Lower leg skin (tissue), 4 donors: ENCODE measurements around the gene FCHSD1. TPM values are rescaled to one million over a fixed set of nuclear protein-coding genes. Genes with fewer than 3 reads are reported as not detected.
"Not testable (repeated sequence)": the region's sequence is repeated elsewhere in the genome, so short reads cannot be mapped to it uniquely, and the experiment has no call there.

ENCODE experiments used
- DNase-seq, 2 donors: peaks; one replicate each; pipeline ENCODE4 v3.0.0-alpha.2; 2019; ENCODE audit warnings: low spot score in 2 of 2
- H3K4me3 ChIP-seq: fragments of 200-600 bp; sonication (generic); 2 replicates; pipeline ENCODE4 v1.5.1; 2017; ENCODE audit warnings: mild to moderate bottlenecking, low read depth; ENCODE audit not compliant: poor library complexity, severe bottlenecking
- POLR2A ChIP-seq, 2 donors: fragments of 450-650 bp; IDR thresholded peaks; one replicate each; pipeline ENCODE4 v1.6.1; 2016 to 2017; ENCODE audit warnings: antibody characterized with exemption in 2 of 2, mild to moderate bottlenecking in 1 of 2, moderate library complexity in 1 of 2
- WGBS, 2 donors: methylation state at CpG; one replicate each; pipeline ENCODE4 v1.1.5; 2018; 5-methylcytosine and 5-hydroxymethylcytosine counted together
- intact Hi-C: fragments of 100-400 bp; cut with DNase I; formaldehyde crosslinking; loops from one replicate; pipeline ENCODE4 v1.15.0; 2023; ENCODE audit warnings: low total_unique reads
- total RNA-seq, 4 donors: library from RNA; depleted of rRNA; stranded (reverse); fragments of >200 nt; gene quantifications; one replicate each; pipeline ENCODE4 v1.1.0, GENCODE V29; 2016
- TF ChIP-seq, protein P1 (sequence below), 3 donors: fragments of 450-650 bp; IDR thresholded peaks; one replicate each; pipeline ENCODE4 v1.5.1; 2016; ENCODE audit warnings: antibody characterized with exemption in 3 of 3, mild to moderate bottlenecking in 3 of 3, moderate library complexity in 2 of 3

FCHSD1 gene
- total RNA-seq, 4 donors from 2014 or later, result 72.1 to 136 (median 101) TPM

DNA sequence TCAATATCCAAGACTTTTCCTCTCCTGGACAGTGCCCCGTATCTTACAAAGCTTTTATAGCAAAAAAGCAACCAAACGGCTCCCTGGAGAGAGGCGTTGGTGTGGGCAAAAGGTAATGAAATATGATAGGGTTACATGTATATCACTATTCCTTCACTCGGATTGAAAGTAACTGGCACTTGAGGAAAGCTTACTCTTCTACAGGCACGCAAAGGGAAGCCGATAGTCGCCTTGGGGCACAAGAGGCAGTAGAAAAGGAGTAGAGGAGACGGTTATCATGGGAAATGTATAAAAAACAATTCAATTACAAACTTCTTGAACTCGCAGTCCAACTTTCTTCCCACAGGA lies 33.6 kb downstream of the FCHSD1 start:
- H3K4me3 ChIP-seq, result peak overlapping the region; percentile 82
- DNase-seq, result no peak
- intact Hi-C loops, result no loop called here
- WGBS, 2 donors, result 1 to 3% methylated on average over 9 of the region's 9 CpGs
- TF ChIP-seq, protein P1, sequence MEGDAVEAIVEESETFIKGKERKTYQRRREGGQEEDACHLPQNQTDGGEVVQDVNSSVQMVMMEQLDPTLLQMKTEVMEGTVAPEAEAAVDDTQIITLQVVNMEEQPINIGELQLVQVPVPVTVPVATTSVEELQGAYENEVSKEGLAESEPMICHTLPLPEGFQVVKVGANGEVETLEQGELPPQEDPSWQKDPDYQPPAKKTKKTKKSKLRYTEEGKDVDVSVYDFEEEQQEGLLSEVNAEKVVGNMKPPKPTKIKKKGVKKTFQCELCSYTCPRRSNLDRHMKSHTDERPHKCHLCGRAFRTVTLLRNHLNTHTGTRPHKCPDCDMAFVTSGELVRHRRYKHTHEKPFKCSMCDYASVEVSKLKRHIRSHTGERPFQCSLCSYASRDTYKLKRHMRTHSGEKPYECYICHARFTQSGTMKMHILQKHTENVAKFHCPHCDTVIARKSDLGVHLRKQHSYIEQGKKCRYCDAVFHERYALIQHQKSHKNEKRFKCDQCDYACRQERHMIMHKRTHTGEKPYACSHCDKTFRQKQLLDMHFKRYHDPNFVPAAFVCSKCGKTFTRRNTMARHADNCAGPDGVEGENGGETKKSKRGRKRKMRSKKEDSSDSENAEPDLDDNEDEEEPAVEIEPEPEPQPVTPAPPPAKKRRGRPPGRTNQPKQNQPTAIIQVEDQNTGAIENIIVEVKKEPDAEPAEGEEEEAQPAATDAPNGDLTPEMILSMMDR (IDR thresholded peaks at IDR 0.05), result no peak
- no peak for TF ChIP-seq POLR2A (IDR thresholded peaks at IDR 0.05)

DNA sequence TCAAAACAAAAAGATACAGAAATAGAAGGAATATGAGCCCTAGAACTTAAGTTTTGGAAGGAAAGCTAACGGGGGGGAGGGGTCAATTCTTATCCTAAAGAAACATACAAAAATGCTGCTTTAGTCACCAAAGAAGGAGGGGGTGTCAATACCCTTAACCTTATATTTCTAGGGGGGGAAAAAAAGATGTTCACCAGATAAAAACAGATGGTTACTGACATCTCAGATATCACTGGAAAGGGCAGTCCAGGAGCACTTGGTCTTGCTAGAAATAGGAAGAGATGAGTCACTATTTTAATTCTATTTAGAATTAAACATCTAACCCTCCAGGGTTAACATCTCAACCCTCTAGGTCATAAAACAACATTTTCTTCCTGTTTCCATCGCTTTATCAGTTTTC lies 34.1 kb downstream of the FCHSD1 start:
- WGBS, 2 donors, result 28 to 36% methylated on average over 2 of the region's 2 CpGs
- TF ChIP-seq, protein P1 (IDR thresholded peaks at IDR 0.05), result no peak
- TF ChIP-seq POLR2A (IDR thresholded peaks at IDR 0.05), result no peak
- H3K4me3 ChIP-seq, result peak overlapping the region; percentile 82
- intact Hi-C loops, result no loop called here
- no peak for DNase-seq

DNA sequence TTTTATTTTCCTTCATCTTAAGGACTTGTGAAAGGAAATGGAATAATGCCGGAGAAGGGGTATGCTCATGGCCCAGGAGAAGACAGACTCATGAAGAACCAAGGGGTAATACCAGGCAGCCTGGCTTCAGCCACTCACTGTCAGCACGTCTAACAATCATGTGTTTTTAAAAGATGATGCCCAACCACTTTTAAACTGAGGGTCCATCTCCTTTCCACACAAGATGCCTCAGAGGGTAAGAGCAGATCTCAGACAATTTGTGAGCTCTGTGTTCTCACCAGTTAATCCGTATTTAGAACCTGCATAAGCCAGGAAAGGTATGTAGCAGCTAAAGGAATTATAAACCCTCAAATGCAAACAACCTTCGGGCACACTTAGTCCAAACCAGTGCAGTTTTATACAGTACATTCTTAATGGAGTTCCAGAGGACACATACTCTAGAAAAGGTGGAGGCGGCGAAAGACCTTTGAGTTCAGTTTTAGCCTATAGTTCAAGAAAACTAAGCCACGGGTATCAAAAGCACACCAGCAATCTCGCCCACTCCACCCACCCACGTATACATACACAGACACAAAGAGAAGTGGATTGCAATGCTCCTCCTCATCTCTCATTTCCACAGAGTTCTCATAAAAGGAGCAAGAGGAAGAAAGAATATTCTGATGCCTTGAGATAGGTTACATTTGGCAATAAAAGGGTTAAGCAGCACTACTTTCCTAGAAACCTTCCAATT lies 35.1 kb downstream of the FCHSD1 start:
- 73% methylated on average over 9 of the region's 9 CpGs for WGBS, 2 donors
- peak in 1 of 2 donors; percentile 62 for DNase-seq
- H3K4me3 ChIP-seq, result no peak overlapping the region
- TF ChIP-seq, protein P1 (IDR thresholded peaks at IDR 0.05), result no peak
- no peak for TF ChIP-seq POLR2A (IDR thresholded peaks at IDR 0.05)
- intact Hi-C loops, result no loop called here

DNA sequence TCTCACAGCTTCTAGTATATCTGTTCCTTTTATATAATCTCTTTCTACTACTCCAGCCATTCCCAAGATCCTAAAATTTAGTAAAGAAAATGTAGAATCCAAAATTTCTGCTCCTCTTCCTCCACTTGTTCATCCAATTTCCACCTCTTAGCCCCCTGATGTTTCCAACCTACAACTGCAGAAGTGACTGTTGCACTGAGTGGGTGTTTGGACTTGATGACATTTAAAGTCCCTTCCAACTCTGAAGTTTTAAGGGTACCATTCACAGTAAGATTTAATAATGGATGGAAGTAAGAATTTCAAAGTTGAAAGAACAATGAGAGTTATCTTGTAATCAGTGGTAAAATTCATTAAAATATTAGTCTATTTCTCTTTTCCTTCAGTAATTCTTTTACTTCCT lies 37.9 kb downstream of the FCHSD1 start:
- no peak for DNase-seq
- TF ChIP-seq, protein P1 (IDR thresholded peaks at IDR 0.05), result no peak
- no peak for TF ChIP-seq POLR2A (IDR thresholded peaks at IDR 0.05)
- H3K4me3 ChIP-seq, result no peak overlapping the region
- intact Hi-C loops, result no loop called here

DNA sequence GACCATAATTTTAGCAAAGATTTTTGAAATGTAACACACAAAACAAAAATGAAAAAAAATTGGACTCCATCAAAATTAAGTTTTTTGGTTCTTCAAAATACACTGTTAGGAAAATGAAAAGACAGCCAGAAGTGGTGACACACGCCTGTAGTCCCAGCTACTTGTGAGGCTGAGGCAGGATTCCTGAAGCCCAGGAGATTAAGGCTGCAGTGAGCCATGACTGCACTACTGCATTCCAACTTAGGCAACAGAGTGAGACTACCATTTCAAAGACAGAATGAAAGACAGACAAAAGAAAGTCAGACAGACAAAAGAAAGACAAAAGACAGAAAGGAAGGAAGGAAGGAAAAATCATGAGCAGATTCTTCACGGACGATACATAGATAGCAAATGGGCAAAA lies 39.9 kb downstream of the FCHSD1 start:
- 76 to 78% methylated on average over 3 of the region's 3 CpGs for WGBS, 2 donors
- DNase-seq, result no peak
- no peak overlapping the region for H3K4me3 ChIP-seq
- no peak for TF ChIP-seq POLR2A (IDR thresholded peaks at IDR 0.05)
- TF ChIP-seq, protein P1 (IDR thresholded peaks at IDR 0.05), result no peak
- intact Hi-C loops, result no loop called here

DNA sequence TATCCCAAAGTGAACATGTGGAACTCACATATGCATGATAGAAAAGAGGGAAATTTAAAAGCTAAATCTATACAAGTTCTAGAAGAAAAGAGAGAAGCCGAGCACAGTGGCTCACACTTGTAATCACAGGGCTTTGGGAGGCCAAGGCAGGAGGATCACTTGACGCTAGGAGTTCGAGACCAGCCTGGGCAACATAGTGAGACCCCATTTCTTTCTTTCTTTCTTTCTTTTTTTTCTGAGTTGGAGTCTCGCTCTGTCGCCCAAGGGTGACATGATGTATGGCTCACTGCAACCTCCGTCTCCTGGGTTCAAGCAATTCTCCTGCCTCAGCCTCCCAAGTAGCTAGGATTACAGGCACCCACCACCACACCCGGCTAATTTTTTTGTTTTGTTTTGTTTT lies 41.3 kb downstream of the FCHSD1 start:
- intact Hi-C loops, H3K4me3 ChIP-seq, DNase-seq: not testable (repeated sequence)
- 98 to 99% methylated on average over 7 of the region's 7 CpGs for WGBS, 2 donors
